OCI-LY7 (cell line): ENCODE measurements around the gene NINJ2. TPM values are rescaled to one million over a fixed set of nuclear protein-coding genes. Genes with fewer than 3 reads are reported as not detected.

Experiments
- BruUV-seq: library from RNA; stranded (reverse); fragments of 400-500 nt; replicated peaks from 2 replicates; lab custom pipeline; 2021; lab: Mats Ljungman, UMichigan
- CTCF ChIA-PET: fragments of 300-600 bp; sonication (Branson Sonifier 250); formaldehyde crosslinking; loops from one replicate; lab custom pipeline; 2022; ENCODE audit warnings: antibody characterized with exemption; ENCODE audit not compliant: unreplicated experiment; lab: Charles Lee
- POLR2A ChIA-PET: fragments of 300-600 bp; sonication (Branson Sonifier 250); formaldehyde crosslinking; loops from one replicate; lab custom pipeline; 2022; ENCODE audit warnings: antibody characterized with exemption; lab: Charles Lee
- DNase-seq: peaks from one replicate; pipeline ENCODE4 v3.0.0-alpha.2; 2015; ENCODE audit warnings: low spot score
- H2AFZ ChIP-seq: fragments of 200-600 bp; sonication (generic), shearing (Covaris generic); 2 replicates; pipeline ENCODE4 v1.6.1; 2014; ENCODE audit warnings: mild to moderate bottlenecking, antibody characterized with exemption, low read length, moderate library complexity
- H3K27ac ChIP-seq: fragments of 200-600 bp; sonication (generic); 2 replicates; pipeline ENCODE4 v1.5.1; 2014; ENCODE audit warnings: mixed run types, low read depth, mild to moderate bottlenecking, moderate library complexity, low read length, inconsistent platforms; ENCODE audit not compliant: poor library complexity, severe bottlenecking
- H3K36me3 ChIP-seq: fragments of 200-600 bp; sonication (generic); 2 replicates; pipeline ENCODE4 v1.6.1; 2014; ENCODE audit warnings: mild to moderate bottlenecking, antibody characterized with exemption, low read length, moderate library complexity, mixed read lengths; ENCODE audit not compliant: insufficient read depth
- H3K4me1 ChIP-seq: fragments of 200-600 bp; sonication (generic); 2 replicates; pipeline ENCODE4 v1.5.1; 2014; ENCODE audit warnings: mild to moderate bottlenecking, low read length; ENCODE audit not compliant: insufficient read depth, poor library complexity, severe bottlenecking
- H3K4me2 ChIP-seq: fragments of 200-600 bp; sonication (generic); 2 replicates; pipeline ENCODE4 v1.6.1; 2014; ENCODE audit warnings: mild to moderate bottlenecking, low read length
- H3K4me3 ChIP-seq: fragments of 200-600 bp; sonication (generic); 2 replicates; pipeline ENCODE4 v1.5.1; 2014; ENCODE audit warnings: mild to moderate bottlenecking, low read depth, low read length; ENCODE audit not compliant: poor library complexity, severe bottlenecking
- H3K79me2 ChIP-seq: fragments of 200-600 bp; sonication (generic); 2 replicates; pipeline ENCODE4 v1.6.1; 2016; ENCODE audit warnings: low read depth, mild to moderate bottlenecking, low read length, moderate library complexity, mixed read lengths; ENCODE audit not compliant: insufficient read depth
- H3K9me2 ChIP-seq: fragments of 200-600 bp; sonication (generic); 2 replicates; pipeline ENCODE4 v1.6.1; 2016; ENCODE audit warnings: mild to moderate bottlenecking, low read length, mixed read lengths; ENCODE audit not compliant: insufficient read depth
- H3K9me3 ChIP-seq: fragments of 200-600 bp; sonication (generic); 2 replicates; pipeline ENCODE4 v1.6.1; 2014; ENCODE audit warnings: mild to moderate bottlenecking, mixed run types, low read length, mixed read lengths
- H4K20me1 ChIP-seq: fragments of 200-600 bp; sonication (generic); 2 replicates; pipeline ENCODE4 v1.6.1; 2014; ENCODE audit warnings: mild to moderate bottlenecking, antibody characterized with exemption, low read length, moderate library complexity, mixed read lengths; ENCODE audit not compliant: insufficient read depth
- CTCF ChIP-seq: fragments of 200-600 bp; sonication (generic); conservative IDR thresholded peaks from 2 replicates; pipeline ENCODE4 v1.5.1; 2014; ENCODE audit warnings: mild to moderate bottlenecking, antibody characterized with exemption, low read length, moderate library complexity, mixed read lengths
- EZH2phosphoT487 ChIP-seq: fragments of 200-600 bp; sonication (generic); IDR thresholded peaks from 2 replicates; pipeline ENCODE4 v1.6.1; 2018; ENCODE audit warnings: low read depth, borderline replicate concordance, mild to moderate bottlenecking, mixed run types, antibody characterized with exemption, low read length, moderate library complexity, mixed read lengths
- intact Hi-C: fragments of 100-400 bp; cut with micrococcal nuclease; formaldehyde crosslinking; loops from one replicate; pipeline ENCODE4 v1.10.0; 2022; ENCODE audit not compliant: unreplicated experiment
- total RNA-seq, 2 experiments: library from RNA; depleted of rRNA in 1 of 2; stranded (reverse); fragments of >200 nt in 1 of 2; shearing (Covaris generic) in 1 of 2; gene quantifications; 2 replicates each; pipeline ENCODE4 v1.2.3, GENCODE V29; 2014 to 2022

Gene NINJ2
- total RNA-seq, 2 experiments from 2014 or later, result 0.79 to 4.4 TPM

GRCh38 chr12:554001-554285 lies 109.3 kb downstream of the NINJ2 start:
- TF ChIP-seq CTCF (no peak), EZH2phosphoT487 (no peak)
- Histone ChIP-seq H3K9me2 (no peaks in the 10 kb centered on the region), H3K9me3 (no peaks in the 10 kb centered on the region), H3K36me3 (no peaks in the 10 kb centered on the region), H3K27ac (peak overlapping the region; percentile 11), H4K20me1 (no peaks in the 10 kb centered on the region), H3K4me2 (peak overlapping the region; percentile 63), H3K79me2 (peaks cover 4% of the 10 kb centered on the region; the same call in 1 of the 2 replicates), H3K4me1 (peaks cover 32% of the 10 kb centered on the region), H3K4me3 (peak overlapping the region; percentile 65), H2AFZ (peak overlapping the region; percentile 59; the same call in 1 of the 2 replicates)
- DNase-seq, result no peak
- intact Hi-C loops, result no loop called here
- ChIA-PET POLR2A (no interaction called here), CTCF (interaction anchor here (0.6 to 1.1 kb wide), 3 partner anchors 10 to 153 kb away, joined by 3 read pairs; no protein-coding TSS in a partner anchor)
- BruUV-seq, result TSS peak; percentile 90

GRCh38 chr12:553216-554000 lies 109.8 kb downstream of the NINJ2 start:
- CTCF ChIA-PET, result interaction anchor here (0.5 to 0.9 kb wide), 3 partner anchors 15 to 1721 kb away, joined by 3 to 4 read pairs (median 3); no protein-coding TSS in a partner anchor
- peaks cover 4% of the 10 kb centered on the region; the same call in 1 of the 2 replicates for H3K79me2 ChIP-seq
- H3K9me2 ChIP-seq, result no peaks in the 10 kb centered on the region
- H3K4me3 ChIP-seq, result peak overlapping the region; percentile 65
- POLR2A ChIA-PET, result no interaction called here
- peak; percentile 72 for DNase-seq
- no peaks in the 10 kb centered on the region for H3K9me3 ChIP-seq
- H2AFZ ChIP-seq, result peak overlapping the region; percentile 59
- no TSS peak for BruUV-seq
- H3K4me2 ChIP-seq, result peak overlapping the region; percentile 63
- H3K27ac ChIP-seq, result peak overlapping the region; percentile 11
- peaks cover 32% of the 10 kb centered on the region for H3K4me1 ChIP-seq
- no peak for TF ChIP-seq EZH2phosphoT487
- no peak for TF ChIP-seq CTCF
- no peaks in the 10 kb centered on the region for H3K36me3 ChIP-seq
- H4K20me1 ChIP-seq, result no peaks in the 10 kb centered on the region
- intact Hi-C loops, result no loop called here

GRCh38 chr12:552466-552865 lies 110.8 kb downstream of the NINJ2 start:
- no peak overlapping the region for H3K4me2 ChIP-seq
- POLR2A ChIA-PET, result no interaction called here
- CTCF ChIA-PET, result no interaction called here
- no peak for DNase-seq
- no peaks in the 10 kb centered on the region for H3K9me3 ChIP-seq
- intact Hi-C loops, result no loop called here
- no peaks in the 10 kb centered on the region for H4K20me1 ChIP-seq
- no peak overlapping the region for H3K27ac ChIP-seq
- no peak for TF ChIP-seq EZH2phosphoT487
- TF ChIP-seq CTCF, result no peak
- H3K36me3 ChIP-seq, result no peaks in the 10 kb centered on the region
- H3K4me3 ChIP-seq, result no peak overlapping the region
- peaks cover 32% of the 10 kb centered on the region for H3K4me1 ChIP-seq
- H3K9me2 ChIP-seq, result no peaks in the 10 kb centered on the region
- no peak overlapping the region for H2AFZ ChIP-seq
- BruUV-seq, result no TSS peak
- peaks cover 4% of the 10 kb centered on the region; the same call in 1 of the 2 replicates for H3K79me2 ChIP-seq
